H1 (cell line): ENCODE measurements around the gene HMGN1. TPM values are rescaled to one million over a fixed set of nuclear protein-coding genes. Genes with fewer than 3 reads are reported as not detected.

Source experiments
- CTCF ChIA-PET: fragments of 300-600 bp; sonication (Branson Sonifier 250); formaldehyde crosslinking; loops from one replicate; lab custom pipeline; 2021; ENCODE audit not compliant: partially characterized antibody; lab: Charles Lee
- POLR2A ChIA-PET: fragments of 300-600 bp; sonication (Branson Sonifier 250); formaldehyde crosslinking; loops from one replicate; lab custom pipeline; 2021; ENCODE audit warnings: inconsistent platforms; ENCODE audit not compliant: partially characterized antibody; lab: Charles Lee
- DNase-seq, 2 experiments: peaks; one replicate each; pipeline versions ENCODE4 v3.0.0 to v3.0.0-alpha.2; 2010 to 2022; ENCODE audit warnings: low spot score in 2 of 2, low read depth in 1 of 2, mixed read lengths in 1 of 2
- FAIRE-seq: peaks from 2 replicates; lab custom pipeline; 2011; peaks lifted over from hg19 to GRCh38; lab: Jason Lieb, UNC
- H2AFZ ChIP-seq: 2 replicates; pipeline ENCODE4 v1.8.1; 2012; ENCODE audit warnings: low read length, inconsistent platforms
- H2AK5ac ChIP-seq: 2 replicates; pipeline ENCODE4 v1.6.1; 2013; ENCODE audit warnings: low read depth, low read length
- H2BK120ac ChIP-seq: replicated peaks from 2 replicates; pipeline ENCODE3; 2013; ENCODE audit warnings: low read depth, low read length, inconsistent platforms
- H2BK12ac ChIP-seq: 2 replicates; pipeline ENCODE4 v1.6.1; 2013; ENCODE audit warnings: low read depth, low read length
- H2BK15ac ChIP-seq: 2 replicates; pipeline ENCODE4 v1.6.1; 2013; ENCODE audit warnings: low read length
- H2BK20ac ChIP-seq: 2 replicates; pipeline ENCODE4 v1.6.1; 2013; ENCODE audit warnings: low read length
- H2BK5ac ChIP-seq: 2 replicates; pipeline ENCODE4 v1.6.1; 2013; ENCODE audit warnings: low read depth, low read length
- H3K14ac ChIP-seq: 2 replicates; pipeline ENCODE4 v1.6.1; 2013; ENCODE audit warnings: inconsistent platforms; ENCODE audit not compliant: insufficient read length
- H3K18ac ChIP-seq: 2 replicates; pipeline ENCODE4 v1.6.1; 2013; ENCODE audit warnings: low read length; ENCODE audit errors: extremely low read depth
- H3K23ac ChIP-seq: 2 replicates; pipeline ENCODE4 v1.6.1; 2013; ENCODE audit warnings: inconsistent platforms; ENCODE audit not compliant: insufficient read length
- H3K23me2 ChIP-seq: 2 replicates; pipeline ENCODE4 v1.6.1; 2013; ENCODE audit warnings: low read depth, low read length
- H3K27ac ChIP-seq: 2 replicates; pipeline ENCODE4 v1.6.1; 2011; ENCODE audit warnings: low read depth, low read length, inconsistent platforms
- H3K27me3 ChIP-seq, 4 experiments: replicated peaks in 1 of 4; 1 replicate in 1 of 4; 2 replicates in 3 of 4; pipeline versions ENCODE4 v1.6.1 to v1.8.1; 2011 to 2013; ENCODE audit warnings: low read length in 3 of 4, mild to moderate bottlenecking in 3 of 4, inconsistent platforms in 2 of 4, mixed read lengths in 2 of 4, moderate library complexity in 1 of 4; ENCODE audit not compliant: control insufficient read depth in 3 of 4, insufficient read depth in 3 of 4; ENCODE audit errors: extremely low read depth in 1 of 4
- H3K36me3 ChIP-seq, 4 experiments: 2 replicates each; pipeline versions ENCODE4 v1.6.1 to v1.8.1; 2011 to 2013; ENCODE audit warnings: mild to moderate bottlenecking in 4 of 4, low read length in 3 of 4, moderate library complexity in 2 of 4, control low read depth in 1 of 4, inconsistent platforms in 1 of 4; ENCODE audit not compliant: insufficient read depth in 4 of 4, control insufficient read depth in 2 of 4
- H3K4ac ChIP-seq: replicated peaks from 2 replicates; pipeline ENCODE3; 2013; ENCODE audit warnings: low read length, low read depth, mixed read lengths, inconsistent platforms; ENCODE audit not compliant: insufficient read length
- H3K4me1 ChIP-seq, 4 experiments: replicated peaks in 1 of 4; 1 replicate in 1 of 4; 2 replicates in 3 of 4; pipeline versions ENCODE4 v1.6.1 to v1.8.1; 2011 to 2013; ENCODE audit warnings: low read length in 3 of 4, inconsistent platforms in 2 of 4, mixed read lengths in 1 of 4; ENCODE audit not compliant: insufficient read depth in 4 of 4, control insufficient read depth in 3 of 4
- H3K4me2 ChIP-seq, 2 experiments: 2 replicates each; pipeline versions ENCODE4 v1.6.1 to v1.8.1; 2011 to 2013; ENCODE audit warnings: low read depth in 2 of 2, low read length in 2 of 2, control low read depth in 1 of 2, inconsistent platforms in 1 of 2, mild to moderate bottlenecking in 1 of 2; ENCODE audit not compliant: insufficient read depth in 1 of 2
- H3K4me3 ChIP-seq, 4 experiments: fragments of 200-600, 300-600 bp in 1 of 4; sonication (generic), shearing (Covaris generic), sonication (Bioruptor Twin) in 1 of 4; 2 replicates each; pipeline versions ENCODE4 v1.5.1 to v1.8.1; 2011 to 2016; ENCODE audit warnings: low read length in 4 of 4, low read depth in 3 of 4, control low read depth in 2 of 4, inconsistent platforms in 2 of 4, mild to moderate bottlenecking in 2 of 4, mixed read lengths in 1 of 4, moderate library complexity in 1 of 4; ENCODE audit not compliant: insufficient read depth in 2 of 4; ENCODE audit errors: extremely low read depth in 1 of 4
- H3K56ac ChIP-seq: replicated peaks from 2 replicates; pipeline ENCODE3; 2013; ENCODE audit warnings: low read depth, mild to moderate bottlenecking, mixed read lengths, low read length, inconsistent platforms; ENCODE audit not compliant: insufficient read length
- H3K79me1 ChIP-seq: 2 replicates; pipeline ENCODE4 v1.6.1; 2013; ENCODE audit warnings: low read depth, low read length, control low read depth
- H3K79me2 ChIP-seq, 2 experiments: 2 replicates each; pipeline versions ENCODE4 v1.6.1 to v1.8.1; 2012 to 2013; ENCODE audit warnings: low read length in 2 of 2, mild to moderate bottlenecking in 2 of 2, inconsistent platforms in 1 of 2; ENCODE audit not compliant: insufficient read depth in 2 of 2, control insufficient read depth in 1 of 2
- H3K9ac ChIP-seq, 4 experiments: replicated peaks in 1 of 4; 1 replicate in 1 of 4; 2 replicates in 3 of 4; pipeline versions ENCODE4 v1.6.1 to v1.8.1; 2011 to 2013; ENCODE audit warnings: low read depth in 3 of 4, low read length in 3 of 4, control low read depth in 2 of 4, mild to moderate bottlenecking in 2 of 4, moderate library complexity in 2 of 4, inconsistent platforms in 1 of 4; ENCODE audit errors: extremely low read depth in 1 of 4
- H3K9me3 ChIP-seq, 2 experiments: 2 replicates each; pipeline versions ENCODE4 v1.6.1 to v1.8.1; 2012 to 2013; ENCODE audit warnings: mild to moderate bottlenecking in 2 of 2, moderate library complexity in 2 of 2, control low read depth in 1 of 2, inconsistent platforms in 1 of 2, low read depth in 1 of 2, low read length in 1 of 2, mixed read lengths in 1 of 2; ENCODE audit not compliant: insufficient read depth in 2 of 2
- H4K20me1 ChIP-seq, 2 experiments: replicated peaks in 1 of 2; 2 replicates each; pipeline versions ENCODE3 to v1.8.1; 2011 to 2013; ENCODE audit warnings: inconsistent platforms in 2 of 2, low read length in 2 of 2, mild to moderate bottlenecking in 1 of 2; ENCODE audit not compliant: insufficient read depth in 2 of 2, control insufficient read depth in 1 of 2
- H4K5ac ChIP-seq: 2 replicates; pipeline ENCODE4 v1.6.1; 2013; ENCODE audit warnings: low read length, low read depth, mixed read lengths, inconsistent platforms; ENCODE audit not compliant: insufficient read length
- H4K8ac ChIP-seq: 2 replicates; pipeline ENCODE4 v1.8.0; 2013; ENCODE audit warnings: mild to moderate bottlenecking, moderate library complexity, low read length, inconsistent platforms; ENCODE audit not compliant: insufficient read depth; ENCODE audit errors: extremely low read depth
- H4K91ac ChIP-seq: replicated peaks from 2 replicates; pipeline ENCODE3; 2013; ENCODE audit warnings: low read length, mixed read lengths, inconsistent platforms; ENCODE audit not compliant: insufficient read length
- ASH2L ChIP-seq: fragments of 200-600, 300-600 bp; sonication (generic); IDR thresholded peaks from one replicate; pipeline ENCODE4 v1.7.1; 2017; ENCODE audit warnings: low read length
- GABPA ChIP-seq: IDR thresholded peaks from 2 replicates; pipeline ENCODE4 v1.6.1; 2011; ENCODE audit warnings: mild to moderate bottlenecking, low read length, moderate library complexity, borderline replicate concordance; ENCODE audit not compliant: insufficient read depth
- KDM4A ChIP-seq: IDR thresholded peaks from one replicate; pipeline ENCODE4 v1.7.1; 2012; ENCODE audit warnings: low read depth, mild to moderate bottlenecking, moderate library complexity, low read length, inconsistent platforms; ENCODE audit not compliant: severe bottlenecking
- NANOG ChIP-seq: IDR thresholded peaks from 2 replicates; pipeline ENCODE4 v1.6.1; 2011; ENCODE audit warnings: low read length, low read depth, mild to moderate bottlenecking, inconsistent platforms; ENCODE audit not compliant: insufficient read depth, poor library complexity, severe bottlenecking
- POLR2A ChIP-seq, 2 experiments: IDR thresholded peaks; 1 replicate in 1 of 2; 2 replicates in 1 of 2; pipeline ENCODE4 v1.6.1; 2011; ENCODE audit warnings: low read depth in 2 of 2, low read length in 2 of 2, mild to moderate bottlenecking in 2 of 2; ENCODE audit errors: control extremely low read depth in 1 of 2
- POU5F1 ChIP-seq: IDR thresholded peaks from 2 replicates; pipeline ENCODE4 v1.6.1; 2011; ENCODE audit warnings: low read depth, mild to moderate bottlenecking, low read length, moderate library complexity
- RAD21 ChIP-seq, 2 experiments: IDR thresholded peaks in 1 of 2; conservative IDR thresholded peaks in 1 of 2; 2 replicates each; pipeline ENCODE4 v1.6.1; 2011; ENCODE audit warnings: low read depth in 2 of 2, low read length in 2 of 2, improper control_type of control experiment in 1 of 2, inconsistent platforms in 1 of 2, mild to moderate bottlenecking in 1 of 2, moderate library complexity in 1 of 2
- SIN3A ChIP-seq, 2 experiments: IDR thresholded peaks in 1 of 2; conservative IDR thresholded peaks in 1 of 2; 2 replicates each; pipeline ENCODE4 v1.6.1; 2011 to 2012; ENCODE audit warnings: low read length in 2 of 2, improper control_type of control experiment in 1 of 2, low read depth in 1 of 2, mild to moderate bottlenecking in 1 of 2
- SP1 ChIP-seq: IDR thresholded peaks from 2 replicates; pipeline ENCODE4 v1.6.1; 2011; ENCODE audit warnings: low read depth, low read length
- TBP ChIP-seq: IDR thresholded peaks from 2 replicates; pipeline ENCODE4 v1.6.1; 2011; ENCODE audit warnings: low read depth, low read length, improper control_type of control experiment
- YY1 ChIP-seq: IDR thresholded peaks from 2 replicates; pipeline ENCODE4 v1.6.1; 2011; ENCODE audit warnings: low read depth, mild to moderate bottlenecking, low read length
- WGBS, 2 experiments: shearing (Covaris generic) in 1 of 2; methylation state at CpG; one replicate each; pipeline versions ENCODE4 v1.1.6 to v1.1.7; 2013 to 2015; ENCODE audit warnings: low lambda C conversion rate in 2 of 2, mixed read lengths in 2 of 2, inconsistent platforms in 1 of 2, low coverage in 1 of 2, missing lambda C conversion rate in 1 of 2; ENCODE audit not compliant: insufficient replicate concordance in 2 of 2, insufficient coverage in 1 of 2, insufficient read length in 1 of 2; ENCODE audit errors: extremely low coverage in 1 of 2, missing lambda C conversion rate in 1 of 2; 5-methylcytosine and 5-hydroxymethylcytosine counted together
- polyA plus RNA-seq, 7 experiments: library from polyadenylated mRNA; depleted of rRNA in 3 of 7; stranded (reverse) in 5 of 7; unstranded in 2 of 7; fragments of >200 nt in 5 of 7; fragments of 200-250 nt in 2 of 7; gene quantifications; 1 replicate in 5 of 7; 2 replicates in 1 of 7; 4 replicates in 1 of 7; pipeline versions ENCODE4 v1.2.1 to v1.2.3, GENCODE V29; 2011 to 2013; ENCODE audit warnings: missing spikeins in 2 of 7, mixed read lengths in 2 of 7
- total RNA-seq: library from RNA; stranded (reverse); fragmentation: NEBNext Ultra II Directional; extraction: Animal tissue kit (Norgen Biotek cat#: 25700); gene quantifications from 2 replicates; pipeline ENCODE4 v1.2.1, GENCODE V29; 2021

Gene HMGN1
- total and polyA plus RNA-seq, 2 of the 8 experiments (the other 6 are each of a cell fraction or from before 2014, with no cell fraction given): 279 to 505 TPM

DNA sequence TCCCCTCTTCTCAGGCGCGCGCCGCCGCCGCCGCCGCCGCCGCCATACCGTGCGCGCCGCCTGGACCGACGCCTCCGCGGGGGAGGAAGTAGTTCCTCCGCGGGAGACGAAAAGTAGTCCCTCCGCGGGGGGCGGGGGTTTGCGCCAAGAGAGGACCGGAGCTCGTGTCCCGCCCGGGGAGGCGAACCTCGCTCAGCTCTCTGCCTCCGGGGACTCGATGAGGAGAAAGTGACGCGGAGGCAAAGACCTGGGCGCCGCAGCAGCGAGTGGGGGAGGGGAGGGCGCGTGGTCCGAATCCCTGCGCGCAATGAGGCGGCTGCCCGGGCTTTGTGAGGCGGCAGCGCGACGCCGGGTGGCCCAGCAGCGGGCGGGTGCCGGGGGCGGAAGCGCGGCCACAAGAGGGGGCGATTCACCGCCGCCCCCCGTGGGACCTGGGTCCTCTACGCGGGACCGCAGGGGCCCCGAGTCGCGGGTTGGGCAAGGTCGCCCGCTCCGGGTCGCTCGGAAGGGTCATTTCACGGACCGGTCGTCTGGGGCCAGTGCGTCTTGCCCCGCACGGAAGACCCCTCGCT lies 35.2 kb downstream of the HMGN1 start, which contains the start of gene BRWD1:
Gene BRWD1, minus strand, starts transcription at position 62 of the 572 bp plus-strand sequence. CDS start 141 bp downstream, outside the sequence.
- Histone ChIP-seq H3K27ac (peak within 1 kb of the TSS; percentile 98), H3K79me1 (peaks cover 2% of the 10 kb centered on the region; the same call in 1 of the 2 replicates), H3K27me3 (no peaks in the 10 kb centered on the region), H2AFZ (peak within 1 kb of the TSS; percentile 17; the same call in 1 of the 2 replicates), H3K9ac (peak within 1 kb of the TSS; percentile 83 to 94 (median 90)), H4K8ac (peak within 1 kb of the TSS; percentile 99), H3K56ac (peak within 1 kb of the TSS; percentile 92), H3K14ac (no peak within 1 kb of the TSS), H3K23me2 (peaks cover 6% of the 10 kb centered on the region), H2BK15ac (peak within 1 kb of the TSS; percentile 99; the same call in 1 of the 2 replicates), H2BK5ac (peak within 1 kb of the TSS; percentile 87), H4K20me1 (peaks cover 0 to 2% of the 10 kb centered on the region in 2 experiments), H3K36me3 (peaks cover 0 to 19% (median 5%) of the 10 kb centered on the region in 4 experiments; a peak in 3 of 8 replicates), H2BK120ac (no peak within 1 kb of the TSS), H2AK5ac (0 out of 2 replicates have a peak within 1 kb of the TSS, but pooled peaks have one; percentile 3), H3K4me3 (peak within 1 kb of the TSS; percentile 63 to 80 (median 69)), H3K4ac (peak within 1 kb of the TSS; percentile 80), H2BK20ac (no peak within 1 kb of the TSS; the same call in 1 of the 2 replicates), H2BK12ac (peak within 1 kb of the TSS; percentile 70; the same call in 1 of the 2 replicates), H4K91ac (peak within 1 kb of the TSS; percentile 98), H4K5ac (peak within 1 kb of the TSS; percentile 93), H3K4me1 (peaks cover 4 to 5% (median 4%) of the 10 kb centered on the region in 4 experiments; a peak in 5 of 7 replicates), H3K4me2 (peak within 1 kb of the TSS; percentile 75 to 82), H3K18ac (peak within 1 kb of the TSS; percentile 91), H3K79me2 (peaks cover 5 to 35% of the 10 kb centered on the region in 2 experiments; a peak in 3 of 4 replicates), H3K9me3 (no peaks in the 10 kb centered on the region), H3K23ac (no peak within 1 kb of the TSS)
- 1% methylated on average over 42 of the region's 78 CpGs; no CpG with 5 or more reads in 1 of the 2 experiments for WGBS, 2 experiments
- no peak for FAIRE-seq
- POLR2A ChIA-PET: interaction anchor here (0.7 to 8.1 kb wide), 22 partner anchors 9 to 137 kb away, joined by 3 to 89 read pairs (median 6); partner anchors contain the start of genes HMGN1 and PSMG1
- DNase-seq: peak; percentile 51 to 88
- CTCF ChIA-PET: interaction anchor here (1.4 to 2.0 kb wide), 3 partner anchors 31 to 128 kb away, joined by 5 to 8 read pairs (median 6); no protein-coding TSS in a partner anchor
- peak; percentile 84 for TF ChIP-seq TBP
- no peak for TF ChIP-seq POU5F1
- TF ChIP-seq GABPA: no peak
- TF ChIP-seq POLR2A (IDR thresholded peaks at IDR 0.05; ENCODE audit: control extremely low read depth in 1 of 2, low read depth in 2 of 2, low read length in 2 of 2): peak; percentile 91 to 93
- TF ChIP-seq KDM4A: peak; percentile 71
- TF ChIP-seq ASH2L: peak; percentile 97
- TF ChIP-seq YY1: peak; percentile 64; the same call in 1 of the 2 replicates
- 0 out of 2 replicates have a peak, but pooled peaks have one; percentile 30 for TF ChIP-seq SP1
- TF ChIP-seq RAD21 (IDR thresholded peaks at IDR 0.05 in 1 of 2, conservative IDR thresholded peaks at IDR 0.05 in 1 of 2; ENCODE audit: low read depth in 2 of 2, low read length in 2 of 2): no peak; a peak in 1 of 4 replicates
- no peak for TF ChIP-seq NANOG
- no peak for TF ChIP-seq SIN3A (conservative IDR thresholded peaks at IDR 0.05 in 1 of 2, IDR thresholded peaks at IDR 0.05 in 1 of 2; ENCODE audit: low read depth in 1 of 2, low read length in 2 of 2)
